Measurements from ENCODE around the gene ACOT4.
"Not testable (repeated sequence)": the region's sequence is repeated elsewhere in the genome, so short reads cannot be mapped to it uniquely, and the experiment has no call there.

ACOT4 gene

GRCh38 chr14:73591690-73592449 lies at the start of gene ACOT4:
TSS of gene ACOT4 (plus strand) at chr14:73591873. CDS start at chr14:73591960, 87 bp downstream.
- peak; percentile 60 for DNase-seq (ENCODE audit: low spot score)

GRCh38 chr14:73542961-73543360 lies 48.7 kb upstream of the ACOT4 start:
- DNase-seq (ENCODE audit: low spot score): not testable (repeated sequence)

GRCh38 chr14:73545353-73545752 lies 46.3 kb upstream of the ACOT4 start:
- not testable (repeated sequence) for DNase-seq (ENCODE audit: low spot score)

GRCh38 chr14:73549097-73549496 lies 42.6 kb upstream of the ACOT4 start:
- not testable (repeated sequence) for DNase-seq (ENCODE audit: low spot score)

GRCh38 chr14:73549889-73550524 lies 41.7 kb upstream of the ACOT4 start:
- DNase-seq (ENCODE audit: low spot score): not testable (repeated sequence)

GRCh38 chr14:73553845-73554244 lies 37.8 kb upstream of the ACOT4 start:
- no peak for DNase-seq (ENCODE audit: low spot score)

GRCh38 chr14:73557201-73557600 lies 34.5 kb upstream of the ACOT4 start:
- DNase-seq (ENCODE audit: low spot score): not testable (repeated sequence)

- not testable (repeated sequence) for DNase-seq (ENCODE audit: low spot score)
Observed at GRCh38 chr14:73558238-73558637, 33.4 kb upstream of the ACOT4 start.

GRCh38 chr14:73562256-73562655 lies 29.4 kb upstream of the ACOT4 start:
- not testable (repeated sequence) for DNase-seq (ENCODE audit: low spot score)

GRCh38 chr14:73562696-73563095 lies 29.0 kb upstream of the ACOT4 start:
- DNase-seq (ENCODE audit: low spot score): not testable (repeated sequence)

- not testable (repeated sequence) for DNase-seq (ENCODE audit: low spot score)
Observed at GRCh38 chr14:73566431-73566830, 25.2 kb upstream of the ACOT4 start.

GRCh38 chr14:73566935-73567334 lies 24.7 kb upstream of the ACOT4 start:
- not testable (repeated sequence) for DNase-seq (ENCODE audit: low spot score)

GRCh38 chr14:73567358-73567757 lies 24.3 kb upstream of the ACOT4 start:
- DNase-seq (ENCODE audit: low spot score): no peak

- DNase-seq (ENCODE audit: low spot score): peak; percentile 28
Observed at GRCh38 chr14:73567951-73568885, 23.5 kb upstream of the ACOT4 start.

GRCh38 chr14:73568886-73569184 lies 22.8 kb upstream of the ACOT4 start:
- not testable (repeated sequence) for DNase-seq (ENCODE audit: low spot score)

GRCh38 chr14:73569185-73569958 lies 22.3 kb upstream of the ACOT4 start, which contains the start of gene ACOT2:
TSS of gene ACOT2 (plus strand) at chr14:73569213. CDS start at chr14:73569241, 28 bp downstream.
- DNase-seq (ENCODE audit: low spot score): peak; percentile 91

GRCh38 chr14:73570913-73571312 lies 20.8 kb upstream of the ACOT4 start:
- DNase-seq (ENCODE audit: low spot score): peak; percentile 32

GRCh38 chr14:73573034-73573433 lies 18.6 kb upstream of the ACOT4 start:
- not testable (repeated sequence) for DNase-seq (ENCODE audit: low spot score)

GRCh38 chr14:73573740-73574139 lies 17.9 kb upstream of the ACOT4 start:
- not testable (repeated sequence) for DNase-seq (ENCODE audit: low spot score)

GRCh38 chr14:73574251-73574650 lies 17.4 kb upstream of the ACOT4 start:
- DNase-seq (ENCODE audit: low spot score): not testable (repeated sequence)

- no peak for DNase-seq (ENCODE audit: low spot score)
Observed at GRCh38 chr14:73576391-73576790, 15.3 kb upstream of the ACOT4 start.

Measured in GM03348 (cell line).